OCI-LY7 (cell line): ENCODE measurements around the gene CD81. TPM values are rescaled to one million over a fixed set of nuclear protein-coding genes. Genes with fewer than 3 reads are reported as not detected.

Experiments used
- BruUV-seq: library from RNA; stranded (reverse); fragments of 400-500 nt; replicated peaks from 2 replicates; lab custom pipeline; 2021; lab: Mats Ljungman, UMichigan
- CTCF ChIA-PET: fragments of 300-600 bp; sonication (Branson Sonifier 250); formaldehyde crosslinking; loops from one replicate; lab custom pipeline; 2022; ENCODE audit warnings: antibody characterized with exemption; ENCODE audit not compliant: unreplicated experiment; lab: Charles Lee
- POLR2A ChIA-PET: fragments of 300-600 bp; sonication (Branson Sonifier 250); formaldehyde crosslinking; loops from one replicate; lab custom pipeline; 2022; ENCODE audit warnings: antibody characterized with exemption; lab: Charles Lee
- DNase-seq: peaks from one replicate; pipeline ENCODE4 v3.0.0-alpha.2; 2015; ENCODE audit warnings: low spot score
- H2AFZ ChIP-seq: fragments of 200-600 bp; sonication (generic), shearing (Covaris generic); 2 replicates; pipeline ENCODE4 v1.6.1; 2014; ENCODE audit warnings: mild to moderate bottlenecking, antibody characterized with exemption, low read length, moderate library complexity
- H3K27ac ChIP-seq: fragments of 200-600 bp; sonication (generic); 2 replicates; pipeline ENCODE4 v1.5.1; 2014; ENCODE audit warnings: mixed run types, low read depth, mild to moderate bottlenecking, moderate library complexity, low read length, inconsistent platforms; ENCODE audit not compliant: poor library complexity, severe bottlenecking
- H3K36me3 ChIP-seq: fragments of 200-600 bp; sonication (generic); 2 replicates; pipeline ENCODE4 v1.6.1; 2014; ENCODE audit warnings: mild to moderate bottlenecking, antibody characterized with exemption, low read length, moderate library complexity, mixed read lengths; ENCODE audit not compliant: insufficient read depth
- H3K4me1 ChIP-seq: fragments of 200-600 bp; sonication (generic); 2 replicates; pipeline ENCODE4 v1.5.1; 2014; ENCODE audit warnings: mild to moderate bottlenecking, low read length; ENCODE audit not compliant: insufficient read depth, poor library complexity, severe bottlenecking
- H3K4me2 ChIP-seq: fragments of 200-600 bp; sonication (generic); 2 replicates; pipeline ENCODE4 v1.6.1; 2014; ENCODE audit warnings: mild to moderate bottlenecking, low read length
- H3K4me3 ChIP-seq: fragments of 200-600 bp; sonication (generic); 2 replicates; pipeline ENCODE4 v1.5.1; 2014; ENCODE audit warnings: mild to moderate bottlenecking, low read depth, low read length; ENCODE audit not compliant: poor library complexity, severe bottlenecking
- H3K79me2 ChIP-seq: fragments of 200-600 bp; sonication (generic); 2 replicates; pipeline ENCODE4 v1.6.1; 2016; ENCODE audit warnings: low read depth, mild to moderate bottlenecking, low read length, moderate library complexity, mixed read lengths; ENCODE audit not compliant: insufficient read depth
- H3K9me2 ChIP-seq: fragments of 200-600 bp; sonication (generic); 2 replicates; pipeline ENCODE4 v1.6.1; 2016; ENCODE audit warnings: mild to moderate bottlenecking, low read length, mixed read lengths; ENCODE audit not compliant: insufficient read depth
- H3K9me3 ChIP-seq: fragments of 200-600 bp; sonication (generic); 2 replicates; pipeline ENCODE4 v1.6.1; 2014; ENCODE audit warnings: mild to moderate bottlenecking, mixed run types, low read length, mixed read lengths
- H4K20me1 ChIP-seq: fragments of 200-600 bp; sonication (generic); 2 replicates; pipeline ENCODE4 v1.6.1; 2014; ENCODE audit warnings: mild to moderate bottlenecking, antibody characterized with exemption, low read length, moderate library complexity, mixed read lengths; ENCODE audit not compliant: insufficient read depth
- EZH2phosphoT487 ChIP-seq: fragments of 200-600 bp; sonication (generic); IDR thresholded peaks from 2 replicates; pipeline ENCODE4 v1.6.1; 2018; ENCODE audit warnings: low read depth, borderline replicate concordance, mild to moderate bottlenecking, mixed run types, antibody characterized with exemption, low read length, moderate library complexity, mixed read lengths
- intact Hi-C: fragments of 100-400 bp; cut with micrococcal nuclease; formaldehyde crosslinking; loops from one replicate; pipeline ENCODE4 v1.10.0; 2022; ENCODE audit not compliant: unreplicated experiment
- total RNA-seq, 2 experiments: library from RNA; depleted of rRNA in 1 of 2; stranded (reverse); fragments of >200 nt in 1 of 2; shearing (Covaris generic) in 1 of 2; gene quantifications; 2 replicates each; pipeline ENCODE4 v1.2.3, GENCODE V29; 2014 to 2022
- TF ChIP-seq, protein P1 (sequence below): fragments of 200-600 bp; sonication (generic); conservative IDR thresholded peaks from 2 replicates; pipeline ENCODE4 v1.5.1; 2014; ENCODE audit warnings: mild to moderate bottlenecking, antibody characterized with exemption, low read length, moderate library complexity, mixed read lengths

The CD81 gene
- total RNA-seq, 2 experiments from 2014 or later: 290 to 343 TPM

DNA sequence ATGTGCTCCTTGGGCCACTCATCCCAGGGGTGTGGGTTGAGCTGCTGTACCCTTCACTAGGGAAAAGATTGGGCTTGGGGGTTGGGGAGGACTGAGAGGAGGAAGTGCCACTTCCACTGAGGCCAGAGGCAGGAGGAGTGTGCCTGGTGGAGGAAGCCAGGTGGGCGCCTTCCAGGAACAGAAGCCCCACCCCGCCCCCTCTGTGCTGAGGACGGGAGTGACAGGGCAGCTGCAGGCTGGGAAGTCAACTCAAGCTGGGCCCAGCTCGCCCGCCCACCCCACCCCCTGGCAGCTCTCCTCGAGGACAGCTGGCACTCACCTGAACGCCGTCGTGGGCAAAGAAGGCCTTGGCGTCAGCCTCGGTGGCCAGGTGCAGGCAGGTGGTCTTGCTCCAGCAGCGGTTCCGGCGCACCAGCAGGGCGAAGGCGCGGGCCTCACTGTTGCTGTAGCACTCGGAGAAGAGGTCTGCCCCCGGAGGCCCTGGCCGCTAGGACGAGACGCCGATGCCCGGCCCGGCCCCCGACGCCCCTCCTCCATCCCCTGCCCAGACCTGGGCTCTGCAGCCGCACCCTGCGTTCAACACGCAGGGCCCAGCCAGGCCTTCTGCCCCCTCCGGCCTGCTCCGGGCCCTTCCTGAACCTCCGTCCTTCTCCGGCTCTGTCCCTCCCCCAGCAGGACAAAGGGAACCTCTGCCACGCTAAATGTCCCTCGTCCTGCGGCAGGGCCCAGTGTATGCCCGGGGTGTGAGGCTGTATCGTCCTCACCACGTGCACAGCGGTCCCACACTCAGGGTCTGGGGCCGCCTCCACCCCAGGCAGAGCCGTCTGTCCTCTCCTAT, 36.9 kb downstream of the CD81 start:
- POLR2A ChIA-PET: interaction anchor here (1.1 kb wide), 1 partner anchor 10 kb away, joined by 3 read pairs; no protein-coding TSS in a partner anchor
- no peaks in the 10 kb centered on the region for H3K79me2 ChIP-seq
- no peaks in the 10 kb centered on the region for H3K9me3 ChIP-seq
- H3K4me3 ChIP-seq: no peak overlapping the region
- intact Hi-C loops: no loop called here
- DNase-seq: no peak
- H2AFZ ChIP-seq: no peak overlapping the region
- no peak overlapping the region for H3K4me2 ChIP-seq
- CTCF ChIA-PET: interaction anchor here (0.6 kb wide), 1 partner anchor 1425 kb away, joined by 7 read pairs; no protein-coding TSS in a partner anchor
- H3K4me1 ChIP-seq: no peaks in the 10 kb centered on the region
- no peak overlapping the region for H3K27ac ChIP-seq
- no peaks in the 10 kb centered on the region for H3K9me2 ChIP-seq
- H3K36me3 ChIP-seq: no peaks in the 10 kb centered on the region
- no peaks in the 10 kb centered on the region for H4K20me1 ChIP-seq
- no peak for TF ChIP-seq EZH2phosphoT487
- TF ChIP-seq, protein P1, sequence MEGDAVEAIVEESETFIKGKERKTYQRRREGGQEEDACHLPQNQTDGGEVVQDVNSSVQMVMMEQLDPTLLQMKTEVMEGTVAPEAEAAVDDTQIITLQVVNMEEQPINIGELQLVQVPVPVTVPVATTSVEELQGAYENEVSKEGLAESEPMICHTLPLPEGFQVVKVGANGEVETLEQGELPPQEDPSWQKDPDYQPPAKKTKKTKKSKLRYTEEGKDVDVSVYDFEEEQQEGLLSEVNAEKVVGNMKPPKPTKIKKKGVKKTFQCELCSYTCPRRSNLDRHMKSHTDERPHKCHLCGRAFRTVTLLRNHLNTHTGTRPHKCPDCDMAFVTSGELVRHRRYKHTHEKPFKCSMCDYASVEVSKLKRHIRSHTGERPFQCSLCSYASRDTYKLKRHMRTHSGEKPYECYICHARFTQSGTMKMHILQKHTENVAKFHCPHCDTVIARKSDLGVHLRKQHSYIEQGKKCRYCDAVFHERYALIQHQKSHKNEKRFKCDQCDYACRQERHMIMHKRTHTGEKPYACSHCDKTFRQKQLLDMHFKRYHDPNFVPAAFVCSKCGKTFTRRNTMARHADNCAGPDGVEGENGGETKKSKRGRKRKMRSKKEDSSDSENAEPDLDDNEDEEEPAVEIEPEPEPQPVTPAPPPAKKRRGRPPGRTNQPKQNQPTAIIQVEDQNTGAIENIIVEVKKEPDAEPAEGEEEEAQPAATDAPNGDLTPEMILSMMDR: no peak
- no TSS peak for BruUV-seq

DNA sequence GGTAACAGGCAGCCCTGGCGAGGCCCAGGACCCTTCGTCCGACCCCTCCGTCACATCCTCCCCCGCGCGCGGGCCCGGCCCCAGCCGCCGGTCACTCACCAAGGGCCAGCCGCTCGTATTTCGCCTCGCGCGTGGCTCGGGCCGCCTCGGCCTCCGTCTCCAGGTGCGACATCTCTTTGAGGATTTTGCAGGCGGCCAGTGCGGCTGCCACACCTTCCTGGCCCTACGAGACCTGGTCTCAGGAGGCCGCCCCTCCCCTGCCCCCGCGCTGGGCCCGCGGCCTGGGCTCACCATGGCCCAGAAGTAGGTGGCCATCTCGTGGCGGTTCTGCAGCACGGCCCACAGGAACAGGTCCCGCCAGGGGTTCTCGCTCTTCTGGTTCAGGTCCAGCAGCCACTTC, 37.5 kb downstream of the CD81 start:
- BruUV-seq: no TSS peak
- Histone ChIP-seq H3K36me3 (no peaks in the 10 kb centered on the region), H3K79me2 (no peaks in the 10 kb centered on the region), H3K9me2 (no peaks in the 10 kb centered on the region), H3K9me3 (no peaks in the 10 kb centered on the region), H3K4me3 (no peak overlapping the region), H3K4me1 (no peaks in the 10 kb centered on the region), H2AFZ (no peak overlapping the region), H4K20me1 (no peaks in the 10 kb centered on the region), H3K27ac (no peak overlapping the region), H3K4me2 (no peak overlapping the region)
- POLR2A ChIA-PET: no interaction called here
- intact Hi-C loops: no loop called here
- TF ChIP-seq, protein P1: no peak
- no peak for TF ChIP-seq EZH2phosphoT487
- CTCF ChIA-PET: no interaction called here
- DNase-seq: no peak

DNA sequence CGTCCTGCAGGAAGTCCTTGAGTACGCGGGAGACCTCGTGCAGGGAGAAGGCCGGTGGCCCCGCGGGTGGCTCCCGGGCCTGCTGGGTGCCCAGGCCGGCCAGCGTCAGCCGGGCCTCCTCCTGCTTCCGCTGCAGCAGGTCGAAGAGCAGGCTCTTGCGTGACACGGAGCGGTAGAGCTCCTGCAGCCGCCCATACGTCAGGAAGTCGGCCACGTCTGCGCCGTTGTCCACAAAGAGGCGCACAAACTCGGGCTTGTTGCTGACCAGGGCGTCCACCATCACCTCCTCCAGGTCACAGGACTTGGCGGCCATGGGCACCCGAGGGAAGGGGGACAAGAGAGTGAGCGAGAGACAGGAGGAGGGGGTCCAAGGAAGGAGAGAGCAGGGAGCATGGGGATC, 38.1 kb downstream of the CD81 start:
- H3K27ac ChIP-seq: no peak overlapping the region
- no peaks in the 10 kb centered on the region for H3K4me1 ChIP-seq
- POLR2A ChIA-PET: no interaction called here
- no peaks in the 10 kb centered on the region for H4K20me1 ChIP-seq
- no peak for TF ChIP-seq EZH2phosphoT487
- TF ChIP-seq, protein P1: no peak
- no peak overlapping the region for H3K4me2 ChIP-seq
- intact Hi-C loops: no loop called here
- H3K4me3 ChIP-seq: no peak overlapping the region
- H3K9me2 ChIP-seq: no peaks in the 10 kb centered on the region
- DNase-seq: no peak
- H3K79me2 ChIP-seq: no peaks in the 10 kb centered on the region
- no peaks in the 10 kb centered on the region for H3K36me3 ChIP-seq
- no TSS peak for BruUV-seq
- no peak overlapping the region for H2AFZ ChIP-seq
- CTCF ChIA-PET: no interaction called here
- no peaks in the 10 kb centered on the region for H3K9me3 ChIP-seq
